Measurements from ENCODE around the gene KPNA1. TPM values are rescaled to one million over a fixed set of nuclear protein-coding genes. Genes with fewer than 3 reads are reported as not detected.

Gene KPNA1
- polyA plus RNA-seq, 1 experiment, result 54.0 TPM

GRCh38 chr3:122406198-122406597 lies 108.5 kb downstream of the KPNA1 start:
- ChIA-PET CTCF (interaction anchor here (3.8 kb wide), 1 partner anchor 14 kb away, joined by 36 read pairs; no protein-coding TSS in a partner anchor), POLR2A (no interaction called here)
- TF ChIP-seq CTCF (IDR thresholded peaks at IDR 0.05; ENCODE audit: low read depth, low read length), result no peak
- no peaks in the 10 kb centered on the region for H3K9me3 ChIP-seq (ENCODE audit: control insufficient read depth, insufficient read depth, low read length)
- no peak for DNase-seq (ENCODE audit: low read depth, low spot score)
- no peak overlapping the region for H3K4me3 ChIP-seq (ENCODE audit: low read depth, low read length)
- H3K27ac ChIP-seq (ENCODE audit: low read depth, low read length), result no peak overlapping the region
- H3K27me3 ChIP-seq (ENCODE audit: control insufficient read depth, insufficient read depth, low read length), result no peaks in the 10 kb centered on the region

- H3K4me3 ChIP-seq (ENCODE audit: low read depth, low read length), result no peak overlapping the region
- no peak for DNase-seq (ENCODE audit: low read depth, low spot score)
- CTCF ChIA-PET, result interaction anchor here (2.0 kb wide), 1 partner anchor 11 kb away, joined by 5 read pairs; no protein-coding TSS in a partner anchor
- H3K9me3 ChIP-seq (ENCODE audit: control insufficient read depth, insufficient read depth, low read length), result no peaks in the 10 kb centered on the region
- TF ChIP-seq CTCF (IDR thresholded peaks at IDR 0.05; ENCODE audit: low read depth, low read length), result no peak
- no peaks in the 10 kb centered on the region for H3K27me3 ChIP-seq (ENCODE audit: control insufficient read depth, insufficient read depth, low read length)
- POLR2A ChIA-PET, result no interaction called here
- H3K27ac ChIP-seq (ENCODE audit: low read depth, low read length), result no peak overlapping the region
These were observed 109.7 kb downstream of the KPNA1 start for GRCh38 chr3:122405015-122405414.

- DNase-seq (ENCODE audit: low read depth, low spot score), result no peak
- no peak overlapping the region for H3K27ac ChIP-seq (ENCODE audit: low read depth, low read length)
- no peaks in the 10 kb centered on the region for H3K9me3 ChIP-seq (ENCODE audit: control insufficient read depth, insufficient read depth, low read length)
- TF ChIP-seq CTCF (IDR thresholded peaks at IDR 0.05; ENCODE audit: low read depth, low read length), result no peak
- H3K4me3 ChIP-seq (ENCODE audit: low read depth, low read length), result no peak overlapping the region
- POLR2A ChIA-PET, result no interaction called here
- CTCF ChIA-PET, result interaction anchor here (0.6 to 2.0 kb wide), 3 partner anchors 10 to 18 kb away, joined by 3 to 5 read pairs (median 5); no protein-coding TSS in a partner anchor
- H3K27me3 ChIP-seq (ENCODE audit: control insufficient read depth, insufficient read depth, low read length), result no peaks in the 10 kb centered on the region
These were observed 111.2 kb downstream of the KPNA1 start for GRCh38 chr3:122403489-122403888.

- no peak overlapping the region for H3K27ac ChIP-seq (ENCODE audit: low read depth, low read length)
- H3K4me3 ChIP-seq (ENCODE audit: low read depth, low read length), result no peak overlapping the region
- no peak for DNase-seq (ENCODE audit: low read depth, low spot score)
- ChIA-PET CTCF (interaction anchor here (1.6 kb wide), 1 partner anchor 15 kb away, joined by 6 read pairs; the partner anchor contains the start of gene FAM162A), POLR2A (no interaction called here)
- H3K9me3 ChIP-seq (ENCODE audit: control insufficient read depth, insufficient read depth, low read length), result no peaks in the 10 kb centered on the region
- TF ChIP-seq CTCF (IDR thresholded peaks at IDR 0.05; ENCODE audit: low read depth, low read length), result no peak
- no peaks in the 10 kb centered on the region for H3K27me3 ChIP-seq (ENCODE audit: control insufficient read depth, insufficient read depth, low read length)
These were observed 115.8 kb downstream of the KPNA1 start for GRCh38 chr3:122398920-122399319.

- Histone ChIP-seq H3K27ac (ENCODE audit: low read depth, low read length) (no peak overlapping the region), H3K4me3 (ENCODE audit: low read depth, low read length) (no peak overlapping the region), H3K27me3 (ENCODE audit: control insufficient read depth, insufficient read depth, low read length) (no peaks in the 10 kb centered on the region), H3K9me3 (ENCODE audit: control insufficient read depth, insufficient read depth, low read length) (no peaks in the 10 kb centered on the region)
- CTCF ChIA-PET, result no interaction called here
- no peak for TF ChIP-seq CTCF (IDR thresholded peaks at IDR 0.05; ENCODE audit: low read depth, low read length)
- DNase-seq (ENCODE audit: low read depth, low spot score), result no peak
- POLR2A ChIA-PET, result no interaction called here
These were observed 117.5 kb downstream of the KPNA1 start for GRCh38 chr3:122397201-122397600.
